ENCODE data around the gene FAM20A.

Gene FAM20A

GRCh38 chr17:68608515-68609130 lies 7.5 kb upstream of the FAM20A start:
- DNase-seq: no peak

- DNase-seq: no peak
These were observed 5.5 kb upstream of the FAM20A start for GRCh38 chr17:68606451-68607307.

GRCh38 chr17:68605914-68606313 lies 4.7 kb upstream of the FAM20A start:
- DNase-seq: no peak

GRCh38 chr17:68603656-68604055 lies 2.5 kb upstream of the FAM20A start:
- no peak for DNase-seq

DNA sequence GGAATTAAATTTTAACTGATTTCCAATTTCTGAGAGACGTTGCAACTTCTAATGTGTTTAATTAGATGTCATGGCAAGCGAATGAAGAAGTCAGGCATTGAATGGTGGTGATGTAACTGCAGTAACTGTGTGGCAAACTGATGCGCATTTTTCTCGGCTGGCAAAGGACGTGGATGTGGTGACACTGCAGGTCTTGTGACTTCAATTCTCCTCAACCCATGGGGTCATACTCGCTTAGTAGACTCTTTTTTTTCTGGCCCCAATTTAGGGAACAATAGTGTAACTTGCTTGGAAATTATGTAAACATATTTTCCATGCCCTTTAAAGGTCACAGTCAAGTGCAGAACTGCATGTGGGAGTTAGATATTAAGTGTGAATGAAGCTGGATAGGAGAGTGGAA lies 1.9 kb upstream of the FAM20A start:
- no peak for DNase-seq

DNA sequence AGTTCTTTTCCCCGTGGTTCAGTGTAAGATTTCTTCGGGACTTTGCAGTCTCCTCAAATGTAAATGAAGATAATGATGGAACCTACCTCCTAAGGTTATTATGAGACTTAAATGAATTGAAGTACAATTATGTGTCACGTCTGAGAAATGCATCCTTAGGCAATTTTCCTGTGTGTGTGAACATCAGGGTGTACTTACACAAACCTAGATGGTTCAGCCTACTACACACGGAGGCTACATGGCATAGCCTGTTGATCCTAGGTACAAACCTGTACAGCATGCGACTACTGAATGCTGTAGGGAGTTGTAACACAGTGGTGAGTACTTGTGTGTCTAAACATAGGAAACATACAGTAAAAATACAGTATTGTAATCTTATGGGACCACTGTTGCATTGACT lies 1.1 kb upstream of the FAM20A start:
- no peak for DNase-seq

GRCh38 chr17:68601565-68602288 lies 560 bp upstream of the FAM20A start:
- no peak for DNase-seq

- no peak for DNase-seq
These were observed 868 bp downstream of the FAM20A start for GRCh38 chr17:68600067-68600930.

DNA sequence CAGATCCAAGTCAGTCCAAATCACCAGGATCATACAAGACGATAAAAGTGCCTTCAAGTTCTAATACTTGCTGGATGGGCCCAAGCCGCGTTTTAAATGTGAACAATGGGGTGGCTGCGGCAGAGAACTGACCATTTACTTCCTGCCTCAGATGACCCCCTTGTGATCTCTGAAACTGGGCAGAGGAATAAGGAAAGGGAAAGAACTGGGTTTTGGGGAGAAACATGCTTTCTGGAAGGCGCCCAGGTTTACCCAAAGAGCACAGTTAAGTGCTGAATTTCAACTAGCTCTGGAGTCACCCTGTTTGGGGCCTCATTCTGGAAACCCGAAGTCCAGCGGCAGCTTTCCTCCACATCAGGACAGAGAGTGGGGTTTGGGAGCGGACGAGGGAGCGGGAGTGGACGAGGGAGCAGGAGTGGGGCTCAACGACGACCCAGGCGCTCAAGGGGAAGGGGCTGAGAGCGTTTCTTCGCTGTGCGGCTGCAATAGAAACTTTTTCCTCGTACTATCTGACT lies 1.6 kb downstream of the FAM20A start:
- DNase-seq: no peak

- no peak for DNase-seq
These were observed 2.1 kb downstream of the FAM20A start for GRCh38 chr17:68599091-68599490.

DNA sequence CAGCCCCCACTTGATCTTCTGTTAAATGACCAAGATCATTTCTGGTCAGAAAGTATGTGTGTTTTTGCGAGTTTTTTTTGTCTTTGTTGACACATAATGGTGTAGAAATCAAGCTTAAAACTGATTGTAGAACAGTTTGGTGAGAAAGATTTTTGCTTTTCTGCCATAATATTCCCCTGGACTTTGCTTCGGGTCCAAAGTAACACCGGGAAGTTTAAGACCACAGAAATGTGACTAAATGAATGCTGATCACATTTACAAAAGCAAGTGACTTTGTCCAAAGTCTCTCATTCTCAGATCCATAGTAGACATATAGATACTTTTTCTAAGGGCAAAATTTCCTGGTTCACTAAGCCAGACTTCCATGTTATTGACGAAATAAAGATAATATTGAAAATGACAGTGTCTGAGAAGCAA lies 2.6 kb downstream of the FAM20A start:
- DNase-seq: no peak

- DNase-seq: no peak
These were observed 3.1 kb downstream of the FAM20A start for GRCh38 chr17:68598074-68598473.

DNA sequence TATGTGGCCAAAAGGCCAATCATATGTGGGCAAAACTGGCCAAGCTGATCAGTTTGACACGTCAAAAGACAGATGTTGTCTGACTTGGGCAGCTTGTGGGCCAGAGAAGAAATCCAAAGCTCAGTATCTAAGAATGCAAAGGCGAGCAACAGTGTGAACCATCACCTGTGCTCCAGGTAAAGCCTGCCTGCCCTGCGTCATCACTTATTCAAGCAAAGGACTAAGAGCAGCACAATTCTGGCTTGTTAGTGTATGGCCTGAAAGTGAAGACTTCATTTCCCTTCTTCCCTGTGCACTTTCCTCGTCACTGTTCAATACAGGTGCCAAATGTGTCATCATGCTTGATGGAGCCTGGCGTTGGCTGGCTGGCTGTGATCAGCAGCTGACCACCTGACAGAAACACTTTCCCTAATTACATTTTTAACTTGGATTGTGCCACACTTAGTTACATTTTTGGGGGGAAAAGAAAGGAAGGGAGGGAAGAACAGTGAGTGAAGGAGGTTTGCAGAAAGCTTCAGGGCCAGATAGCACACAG lies 4.7 kb downstream of the FAM20A start:
- DNase-seq: no peak

GRCh38 chr17:68595986-68596385 lies 5.2 kb downstream of the FAM20A start:
- no peak for DNase-seq

DNA sequence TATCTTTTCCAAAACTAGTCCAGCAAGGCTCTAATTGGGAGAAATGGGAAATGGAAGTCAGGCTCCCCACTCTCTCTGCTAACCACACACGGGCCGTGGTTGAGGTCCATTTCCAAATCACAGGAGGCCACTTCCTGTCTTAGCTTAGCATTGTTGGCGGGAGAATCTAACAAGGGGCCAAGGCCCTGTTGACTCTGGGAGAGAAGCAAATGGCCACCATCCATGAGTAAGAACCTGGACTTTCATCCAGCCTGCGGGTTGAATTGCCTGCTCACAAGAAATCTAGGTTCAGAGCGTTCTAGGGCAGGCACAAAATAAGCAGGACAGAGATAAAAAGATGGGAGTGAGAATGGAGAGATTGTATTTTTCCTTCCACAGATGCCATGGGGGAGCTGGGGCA lies 5.7 kb downstream of the FAM20A start:
- no peak for DNase-seq

GRCh38 chr17:68594552-68594951 lies 6.6 kb downstream of the FAM20A start:
- DNase-seq: no peak

DNA sequence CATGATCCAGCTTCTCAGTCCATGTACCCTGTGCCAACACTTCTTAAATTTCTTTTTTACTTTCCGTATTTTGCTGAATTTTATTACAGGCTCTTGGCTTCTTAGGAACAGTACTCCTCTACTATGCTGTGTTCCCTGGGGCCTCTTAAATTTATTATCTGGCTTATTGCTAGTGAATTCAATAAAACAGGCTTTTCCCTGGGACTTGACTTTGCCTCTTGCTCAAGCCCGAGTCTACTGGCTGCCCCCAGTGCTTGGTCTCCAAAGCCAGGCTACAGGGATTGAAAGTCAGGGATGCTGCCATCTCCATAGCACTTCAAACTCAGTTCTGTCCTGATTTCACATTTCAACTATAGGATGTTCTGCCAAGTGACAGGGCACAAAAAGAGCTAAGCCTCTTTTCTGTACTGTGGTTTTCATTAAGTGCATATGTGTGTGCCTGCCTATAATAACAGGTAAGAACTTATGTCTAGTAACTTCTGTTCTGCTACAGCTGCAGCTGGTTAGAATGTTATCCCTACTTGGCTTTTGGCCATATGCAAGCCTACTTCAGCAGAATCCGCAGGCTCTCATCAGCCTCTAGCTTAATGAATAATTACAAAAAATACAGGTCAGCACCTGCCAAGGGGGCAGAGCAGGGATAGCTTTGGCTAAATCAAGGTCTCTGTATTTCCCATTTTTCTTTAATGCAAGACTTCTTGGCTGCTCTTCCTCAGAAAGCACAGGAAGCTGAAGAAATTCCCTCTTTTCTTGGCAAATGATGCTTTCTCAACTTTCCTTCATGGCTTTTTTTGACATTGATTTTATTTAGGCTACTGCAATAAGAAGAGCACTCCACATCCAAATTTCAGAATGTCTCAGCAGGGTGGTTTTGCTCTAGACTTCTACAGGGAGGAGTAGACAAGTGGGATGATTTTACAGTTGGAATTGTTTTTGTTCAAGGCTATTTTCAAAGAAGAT lies 8.2 kb downstream of the FAM20A start:
- DNase-seq: peak; percentile 25

DNA sequence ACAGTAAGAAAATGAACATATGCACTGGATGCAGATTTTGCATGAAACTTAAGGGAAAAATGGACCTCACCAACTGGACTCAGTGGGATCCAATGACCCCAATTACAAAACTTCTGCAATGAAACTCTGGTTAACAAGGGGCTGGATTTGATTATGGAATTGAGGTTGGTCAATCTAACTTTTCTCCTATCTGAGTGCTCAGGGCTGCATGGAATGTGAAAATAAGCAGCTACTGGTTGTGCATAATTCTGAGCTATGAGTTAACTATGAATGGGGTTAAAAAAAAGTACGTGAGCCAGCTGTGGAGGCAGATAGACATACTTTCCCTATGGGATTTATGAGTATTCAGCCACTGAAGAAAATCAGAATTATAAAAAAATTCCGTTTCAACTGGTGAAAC lies 9.2 kb downstream of the FAM20A start:
- no peak for DNase-seq

DNA sequence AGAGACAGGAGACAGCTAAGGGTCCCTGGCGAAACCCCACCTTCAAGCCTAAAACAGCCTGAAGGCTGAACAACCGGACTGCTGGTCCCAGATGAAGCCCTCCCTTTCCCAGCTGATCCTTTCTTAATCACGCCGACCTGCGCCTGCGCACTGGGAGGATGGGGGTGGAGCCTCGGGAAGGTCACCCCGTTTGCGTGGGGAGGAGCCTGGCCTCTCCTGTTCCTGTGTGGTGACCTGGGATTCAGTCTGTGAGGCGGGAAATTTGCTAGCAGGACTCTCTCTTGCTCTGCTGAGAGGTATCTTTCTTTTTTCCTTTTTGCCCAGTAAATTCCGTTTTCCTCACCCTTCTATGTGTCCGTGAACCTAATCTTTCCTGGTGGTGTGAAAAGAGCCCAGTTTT lies 9.6 kb downstream of the FAM20A start:
- no peak for DNase-seq

DNA sequence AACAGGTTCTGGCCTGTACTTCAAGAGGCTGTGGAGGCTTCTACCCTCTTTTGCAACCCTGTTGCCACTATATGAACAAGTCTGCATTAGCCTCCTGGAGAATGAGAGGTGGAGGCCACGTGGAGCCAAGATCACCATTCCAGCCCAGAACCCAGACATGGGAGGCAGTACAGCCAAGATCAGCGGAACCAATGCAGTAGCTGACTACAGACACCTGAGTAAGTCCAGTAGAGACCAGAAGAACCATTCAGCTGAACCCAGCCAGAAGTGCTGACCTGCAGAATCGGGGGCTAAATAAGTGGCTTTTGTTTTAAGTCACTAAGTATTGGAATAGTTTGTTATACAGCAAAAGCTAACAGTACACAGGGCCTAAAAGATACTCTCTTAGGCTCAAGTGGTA lies 12.1 kb downstream of the FAM20A start:
- DNase-seq: no peak

- no peak for DNase-seq
These were observed 12.8 kb downstream of the FAM20A start for GRCh38 chr17:68588362-68588761.
